OCI-LY1 (cell line): ENCODE results near the gene JPT2.

Experiments used
- EZH2 ChIP-seq: fragments of 200-600 bp; sonication (generic), shearing (Covaris generic); IDR thresholded peaks from 2 replicates; pipeline ENCODE4 v1.8.0; 2017; ENCODE audit warnings: borderline replicate concordance, mixed run types, mild to moderate bottlenecking, antibody characterized with exemption, low read length, moderate library complexity, mixed read lengths
- TF ChIP-seq, protein P1 (sequence below): fragments of 200-600 bp; sonication (generic), shearing (Covaris generic); IDR thresholded peaks from 2 replicates; pipeline ENCODE4 v1.5.1; 2017; ENCODE audit warnings: mild to moderate bottlenecking, antibody characterized with exemption, low read length, moderate library complexity, mixed read lengths

GRCh38 chr16:1633310-1633709, 44.8 kb upstream of the JPT2 start:
- TF ChIP-seq, protein P1, sequence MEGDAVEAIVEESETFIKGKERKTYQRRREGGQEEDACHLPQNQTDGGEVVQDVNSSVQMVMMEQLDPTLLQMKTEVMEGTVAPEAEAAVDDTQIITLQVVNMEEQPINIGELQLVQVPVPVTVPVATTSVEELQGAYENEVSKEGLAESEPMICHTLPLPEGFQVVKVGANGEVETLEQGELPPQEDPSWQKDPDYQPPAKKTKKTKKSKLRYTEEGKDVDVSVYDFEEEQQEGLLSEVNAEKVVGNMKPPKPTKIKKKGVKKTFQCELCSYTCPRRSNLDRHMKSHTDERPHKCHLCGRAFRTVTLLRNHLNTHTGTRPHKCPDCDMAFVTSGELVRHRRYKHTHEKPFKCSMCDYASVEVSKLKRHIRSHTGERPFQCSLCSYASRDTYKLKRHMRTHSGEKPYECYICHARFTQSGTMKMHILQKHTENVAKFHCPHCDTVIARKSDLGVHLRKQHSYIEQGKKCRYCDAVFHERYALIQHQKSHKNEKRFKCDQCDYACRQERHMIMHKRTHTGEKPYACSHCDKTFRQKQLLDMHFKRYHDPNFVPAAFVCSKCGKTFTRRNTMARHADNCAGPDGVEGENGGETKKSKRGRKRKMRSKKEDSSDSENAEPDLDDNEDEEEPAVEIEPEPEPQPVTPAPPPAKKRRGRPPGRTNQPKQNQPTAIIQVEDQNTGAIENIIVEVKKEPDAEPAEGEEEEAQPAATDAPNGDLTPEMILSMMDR = no peak
- no peak for TF ChIP-seq EZH2
